PC-3 (cell line): ENCODE results near the gene NUAK2.
"Not testable (repeated sequence)": the region's sequence is repeated elsewhere in the genome, so short reads cannot be mapped to it uniquely, and the experiment has no call there.

Source experiments
- EZH2 ChIP-seq: fragments of 300-600 bp; sonication (generic); IDR thresholded peaks from one replicate; pipeline ENCODE4 v1.6.1; 2017; ENCODE audit warnings: antibody characterized with exemption, mild to moderate bottlenecking, low read length; ENCODE audit not compliant: unreplicated experiment
- EZH2phosphoT487 ChIP-seq: fragments of 300-600 bp; sonication (generic); IDR thresholded peaks from 2 replicates; pipeline ENCODE4 v1.6.1; 2018; ENCODE audit warnings: mild to moderate bottlenecking, antibody characterized with exemption, low read length, borderline replicate concordance
- TF ChIP-seq, protein P1 (sequence below): fragments of 300-600 bp; sonication (generic); conservative IDR thresholded peaks from 2 replicates; pipeline ENCODE4 v1.5.1; 2017; ENCODE audit warnings: antibody characterized with exemption, low read depth, mild to moderate bottlenecking, low read length

DNA sequence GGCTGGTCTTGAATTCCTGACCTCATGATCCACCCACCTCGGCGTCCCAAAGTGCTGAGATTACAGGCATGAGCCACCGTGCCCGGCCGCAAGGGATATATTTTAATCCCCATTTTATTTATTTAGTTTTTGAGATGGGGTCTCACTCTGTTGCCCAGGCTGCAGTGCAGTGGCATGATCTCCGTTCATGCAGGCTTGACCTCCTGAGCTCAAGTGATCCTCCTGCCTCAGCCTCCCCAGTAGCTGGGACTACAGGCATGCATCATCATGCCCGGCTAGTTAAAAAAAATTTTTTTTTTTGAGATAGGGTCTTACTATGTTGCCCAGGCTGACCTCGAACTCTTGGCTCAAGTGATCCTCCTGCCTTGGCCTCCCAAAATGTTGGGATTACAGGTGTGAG, 43.5 kb upstream of the NUAK2 start:
- TF ChIP-seq, protein P1, sequence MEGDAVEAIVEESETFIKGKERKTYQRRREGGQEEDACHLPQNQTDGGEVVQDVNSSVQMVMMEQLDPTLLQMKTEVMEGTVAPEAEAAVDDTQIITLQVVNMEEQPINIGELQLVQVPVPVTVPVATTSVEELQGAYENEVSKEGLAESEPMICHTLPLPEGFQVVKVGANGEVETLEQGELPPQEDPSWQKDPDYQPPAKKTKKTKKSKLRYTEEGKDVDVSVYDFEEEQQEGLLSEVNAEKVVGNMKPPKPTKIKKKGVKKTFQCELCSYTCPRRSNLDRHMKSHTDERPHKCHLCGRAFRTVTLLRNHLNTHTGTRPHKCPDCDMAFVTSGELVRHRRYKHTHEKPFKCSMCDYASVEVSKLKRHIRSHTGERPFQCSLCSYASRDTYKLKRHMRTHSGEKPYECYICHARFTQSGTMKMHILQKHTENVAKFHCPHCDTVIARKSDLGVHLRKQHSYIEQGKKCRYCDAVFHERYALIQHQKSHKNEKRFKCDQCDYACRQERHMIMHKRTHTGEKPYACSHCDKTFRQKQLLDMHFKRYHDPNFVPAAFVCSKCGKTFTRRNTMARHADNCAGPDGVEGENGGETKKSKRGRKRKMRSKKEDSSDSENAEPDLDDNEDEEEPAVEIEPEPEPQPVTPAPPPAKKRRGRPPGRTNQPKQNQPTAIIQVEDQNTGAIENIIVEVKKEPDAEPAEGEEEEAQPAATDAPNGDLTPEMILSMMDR = not testable (repeated sequence)
- not testable (repeated sequence) for TF ChIP-seq EZH2, EZH2phosphoT487
